ENCODE measurements around the gene SNX13. TPM values are rescaled to one million over a fixed set of nuclear protein-coding genes. Genes with fewer than 3 reads are reported as not detected.

Gene SNX13
- total RNA-seq, 1 experiment from 2014 or later = 59.7 TPM

DNA sequence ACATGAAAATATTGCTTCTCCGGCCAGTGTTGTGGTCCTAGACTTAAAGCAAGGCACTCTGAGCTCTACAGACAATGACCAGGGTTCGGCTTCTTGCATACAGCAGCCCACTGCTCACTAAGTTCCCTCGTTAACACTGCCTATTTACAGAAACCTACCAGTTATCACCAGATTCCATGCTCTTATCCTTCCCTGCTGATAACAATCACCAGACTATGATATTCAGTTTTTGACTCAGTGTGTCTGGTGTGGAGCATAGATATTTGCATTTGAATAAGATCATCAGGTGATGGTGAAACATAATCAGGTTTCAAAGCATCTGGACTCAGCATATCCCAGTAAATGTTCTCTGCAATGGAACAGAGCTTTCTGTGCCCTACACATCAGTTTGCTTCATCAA, 182.3 kb downstream of the SNX13 start:
- no peaks in the 10 kb centered on the region for H4K20me1 ChIP-seq (ENCODE audit: insufficient read depth, low read depth, low read length)
- DNase-seq = no peak
- no peak overlapping the region for H3K4me2 ChIP-seq (ENCODE audit: low read depth, low read length, poor library complexity, severe bottlenecking)
- H3K36me3 ChIP-seq (ENCODE audit: insufficient read depth, low read length) = no peaks in the 10 kb centered on the region; the same call in 1 of the 2 replicates
- H3K4me3 ChIP-seq (ENCODE audit: low read length) = no peak overlapping the region
- no peaks in the 10 kb centered on the region for H3K9me2 ChIP-seq (replicated peaks; ENCODE audit: insufficient read depth, low read length)
- H2AFZ ChIP-seq (ENCODE audit: low read length) = no peak overlapping the region
- no peaks in the 10 kb centered on the region for H3K79me2 ChIP-seq (ENCODE audit: low read length)
- H3K9ac ChIP-seq (ENCODE audit: low read length) = no peak overlapping the region
- H3K27ac ChIP-seq (ENCODE audit: low read length) = no peak overlapping the region
- H3K27me3 ChIP-seq (ENCODE audit: low read length) = no peaks in the 10 kb centered on the region
- H3K9me3 ChIP-seq (ENCODE audit: low read length) = no peaks in the 10 kb centered on the region
- no peaks in the 10 kb centered on the region for H3K4me1 ChIP-seq (ENCODE audit: low read length)

DNA sequence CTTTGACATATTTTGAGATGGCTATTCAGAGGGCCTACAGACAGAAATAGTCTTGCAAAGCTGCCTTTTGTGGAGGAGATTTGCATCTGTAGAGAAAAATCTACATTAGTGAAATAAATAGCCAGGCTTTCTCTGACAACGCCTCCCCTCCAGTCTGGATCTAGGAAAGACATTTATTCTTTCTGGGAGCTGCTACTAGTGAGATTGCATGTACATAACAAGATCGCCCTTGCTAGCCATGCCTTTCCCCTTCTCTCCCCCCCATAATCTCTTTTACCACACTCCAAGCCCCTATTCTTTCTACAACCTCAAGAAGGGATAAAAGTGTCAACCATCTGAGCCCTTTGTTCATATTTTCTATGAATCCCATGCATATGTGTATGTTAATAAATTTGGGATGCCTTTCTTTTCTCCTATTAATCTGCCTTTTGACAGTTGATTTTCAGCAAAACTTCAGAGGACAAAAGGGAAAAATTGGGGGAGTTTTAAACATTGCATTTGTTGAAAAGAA, 194.2 kb downstream of the SNX13 start:
- no peak for DNase-seq
- Histone ChIP-seq H3K27me3 (ENCODE audit: low read length) (no peaks in the 10 kb centered on the region), H3K79me2 (ENCODE audit: low read length) (no peaks in the 10 kb centered on the region), H3K4me3 (ENCODE audit: low read length) (no peak overlapping the region), H2AFZ (ENCODE audit: low read length) (no peak overlapping the region), H3K4me2 (ENCODE audit: low read depth, low read length, poor library complexity, severe bottlenecking) (no peak overlapping the region), H3K27ac (ENCODE audit: low read length) (no peak overlapping the region), H3K9ac (ENCODE audit: low read length) (no peak overlapping the region), H3K9me3 (ENCODE audit: low read length) (no peaks in the 10 kb centered on the region), H3K36me3 (ENCODE audit: insufficient read depth, low read length) (no peaks in the 10 kb centered on the region), H3K9me2 (replicated peaks; ENCODE audit: insufficient read depth, low read length) (no peaks in the 10 kb centered on the region), H3K4me1 (ENCODE audit: low read length) (peaks cover 10% of the 10 kb centered on the region), H4K20me1 (ENCODE audit: insufficient read depth, low read depth, low read length) (no peaks in the 10 kb centered on the region)

DNA sequence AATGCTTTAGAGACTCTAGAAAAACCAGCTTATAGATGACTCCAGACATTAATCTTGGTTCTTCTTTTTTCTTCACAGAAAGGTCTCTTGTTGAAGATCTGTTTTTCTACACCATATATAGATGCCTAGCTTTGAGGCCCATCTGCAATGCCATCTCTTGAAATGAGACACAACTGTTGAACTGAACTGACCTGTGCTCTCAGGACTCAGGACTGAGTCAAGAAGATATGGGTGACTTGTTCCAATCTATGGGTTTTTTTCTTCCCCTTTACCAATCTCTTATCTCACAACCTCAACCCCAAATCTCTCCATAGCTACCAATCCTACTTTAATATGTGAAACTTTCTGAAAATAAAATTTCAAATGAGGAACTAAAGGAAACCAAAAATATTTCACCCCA, 194.7 kb downstream of the SNX13 start:
- no peaks in the 10 kb centered on the region for H3K79me2 ChIP-seq (ENCODE audit: low read length)
- no peak overlapping the region for H3K4me3 ChIP-seq (ENCODE audit: low read length)
- no peak for DNase-seq
- H3K27me3 ChIP-seq (ENCODE audit: low read length) = no peaks in the 10 kb centered on the region
- H3K4me1 ChIP-seq (ENCODE audit: low read length) = peaks cover 10% of the 10 kb centered on the region
- H3K36me3 ChIP-seq (ENCODE audit: insufficient read depth, low read length) = no peaks in the 10 kb centered on the region
- H3K9ac ChIP-seq (ENCODE audit: low read length) = no peak overlapping the region
- no peaks in the 10 kb centered on the region for H3K9me2 ChIP-seq (replicated peaks; ENCODE audit: insufficient read depth, low read length)
- no peak overlapping the region for H2AFZ ChIP-seq (ENCODE audit: low read length)
- H3K4me2 ChIP-seq (ENCODE audit: low read depth, low read length, poor library complexity, severe bottlenecking) = no peak overlapping the region
- no peaks in the 10 kb centered on the region for H3K9me3 ChIP-seq (ENCODE audit: low read length)
- H4K20me1 ChIP-seq (ENCODE audit: insufficient read depth, low read depth, low read length) = no peaks in the 10 kb centered on the region
- no peak overlapping the region for H3K27ac ChIP-seq (ENCODE audit: low read length)

- Histone ChIP-seq H3K9ac (ENCODE audit: low read length) (no peak overlapping the region), H3K9me2 (replicated peaks; ENCODE audit: insufficient read depth, low read length) (no peaks in the 10 kb centered on the region), H3K4me2 (ENCODE audit: low read depth, low read length, poor library complexity, severe bottlenecking) (no peak overlapping the region)
Measured at GRCh38 chr7:17743316-17743715, 197.0 kb downstream of the SNX13 start.

DNA sequence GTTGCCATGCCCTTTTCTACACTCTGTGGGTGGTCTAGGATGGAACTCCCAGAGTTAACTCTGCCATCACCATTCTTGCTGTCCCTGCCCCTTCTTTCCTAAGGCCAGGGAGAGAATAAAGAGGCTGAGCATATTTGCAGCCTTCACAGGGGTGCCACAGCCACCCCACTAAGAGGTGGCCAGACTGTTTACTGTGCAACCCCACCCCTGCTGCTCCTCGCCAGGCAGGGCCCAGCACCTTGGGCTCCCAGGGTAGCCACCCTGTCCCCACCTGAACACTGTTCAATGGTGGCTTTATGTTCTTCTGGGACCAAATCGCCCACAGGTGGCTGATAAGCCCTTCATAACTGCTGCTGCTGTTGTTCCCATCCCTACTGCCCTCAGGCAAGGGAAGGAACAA, 198.9 kb downstream of the SNX13 start:
- Histone ChIP-seq H3K36me3 (ENCODE audit: insufficient read depth, low read length) (no peaks in the 10 kb centered on the region), H4K20me1 (ENCODE audit: insufficient read depth, low read depth, low read length) (no peaks in the 10 kb centered on the region), H3K9ac (ENCODE audit: low read length) (no peak overlapping the region), H3K4me1 (ENCODE audit: low read length) (peaks cover 10% of the 10 kb centered on the region), H3K9me2 (replicated peaks; ENCODE audit: insufficient read depth, low read length) (no peaks in the 10 kb centered on the region), H3K27ac (ENCODE audit: low read length) (no peak overlapping the region), H3K27me3 (ENCODE audit: low read length) (no peaks in the 10 kb centered on the region), H3K9me3 (ENCODE audit: low read length) (no peaks in the 10 kb centered on the region), H3K4me3 (ENCODE audit: low read length) (no peak overlapping the region), H2AFZ (ENCODE audit: low read length) (no peak overlapping the region), H3K4me2 (ENCODE audit: low read depth, low read length, poor library complexity, severe bottlenecking) (no peak overlapping the region), H3K79me2 (ENCODE audit: low read length) (no peaks in the 10 kb centered on the region)
- no peak for DNase-seq

More at GRCh38 chr7:17743316-17743715, 197.0 kb downstream of the SNX13 start:
- no peak overlapping the region for H2AFZ ChIP-seq (ENCODE audit: low read length)
- H3K4me1 ChIP-seq (ENCODE audit: low read length) = peaks cover 10% of the 10 kb centered on the region
- H3K79me2 ChIP-seq (ENCODE audit: low read length) = no peaks in the 10 kb centered on the region
- no peak overlapping the region for H3K4me3 ChIP-seq (ENCODE audit: low read length)
- H3K36me3 ChIP-seq (ENCODE audit: insufficient read depth, low read length) = no peaks in the 10 kb centered on the region
- no peaks in the 10 kb centered on the region for H3K27me3 ChIP-seq (ENCODE audit: low read length)
- no peak overlapping the region for H3K27ac ChIP-seq (ENCODE audit: low read length)
- H4K20me1 ChIP-seq (ENCODE audit: insufficient read depth, low read depth, low read length) = no peaks in the 10 kb centered on the region
- no peak for DNase-seq
- H3K9me3 ChIP-seq (ENCODE audit: low read length) = no peaks in the 10 kb centered on the region

Other genes starting within 250 kb of the SNX13 start
- not detected in 2 replicates for gene PRPS1L1, start 87.4 kb upstream of the SNX13 start, total RNA-seq (2014; rRNA removed; shearing (Covaris generic); ENCODE audit: low replicate concordance)